GM18505 (cell line): ENCODE data around the gene KREMEN1.

ENCODE experiments used
- ATAC-seq: cut with Tn5 transposase; IDR thresholded peaks from one replicate; pipeline ENCODE4 v1.9.1; 2021; ENCODE audit not compliant: unreplicated experiment
- POLR2A ChIP-seq: IDR thresholded peaks from 4 replicates; pipeline ENCODE4 v1.6.1; 2011; ENCODE audit warnings: borderline replicate concordance; ENCODE audit not compliant: insufficient read depth, insufficient read length; ENCODE audit errors: extremely low read depth

Gene KREMEN1, protein sequence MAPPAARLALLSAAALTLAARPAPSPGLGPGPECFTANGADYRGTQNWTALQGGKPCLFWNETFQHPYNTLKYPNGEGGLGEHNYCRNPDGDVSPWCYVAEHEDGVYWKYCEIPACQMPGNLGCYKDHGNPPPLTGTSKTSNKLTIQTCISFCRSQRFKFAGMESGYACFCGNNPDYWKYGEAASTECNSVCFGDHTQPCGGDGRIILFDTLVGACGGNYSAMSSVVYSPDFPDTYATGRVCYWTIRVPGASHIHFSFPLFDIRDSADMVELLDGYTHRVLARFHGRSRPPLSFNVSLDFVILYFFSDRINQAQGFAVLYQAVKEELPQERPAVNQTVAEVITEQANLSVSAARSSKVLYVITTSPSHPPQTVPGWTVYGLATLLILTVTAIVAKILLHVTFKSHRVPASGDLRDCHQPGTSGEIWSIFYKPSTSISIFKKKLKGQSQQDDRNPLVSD

DNA sequence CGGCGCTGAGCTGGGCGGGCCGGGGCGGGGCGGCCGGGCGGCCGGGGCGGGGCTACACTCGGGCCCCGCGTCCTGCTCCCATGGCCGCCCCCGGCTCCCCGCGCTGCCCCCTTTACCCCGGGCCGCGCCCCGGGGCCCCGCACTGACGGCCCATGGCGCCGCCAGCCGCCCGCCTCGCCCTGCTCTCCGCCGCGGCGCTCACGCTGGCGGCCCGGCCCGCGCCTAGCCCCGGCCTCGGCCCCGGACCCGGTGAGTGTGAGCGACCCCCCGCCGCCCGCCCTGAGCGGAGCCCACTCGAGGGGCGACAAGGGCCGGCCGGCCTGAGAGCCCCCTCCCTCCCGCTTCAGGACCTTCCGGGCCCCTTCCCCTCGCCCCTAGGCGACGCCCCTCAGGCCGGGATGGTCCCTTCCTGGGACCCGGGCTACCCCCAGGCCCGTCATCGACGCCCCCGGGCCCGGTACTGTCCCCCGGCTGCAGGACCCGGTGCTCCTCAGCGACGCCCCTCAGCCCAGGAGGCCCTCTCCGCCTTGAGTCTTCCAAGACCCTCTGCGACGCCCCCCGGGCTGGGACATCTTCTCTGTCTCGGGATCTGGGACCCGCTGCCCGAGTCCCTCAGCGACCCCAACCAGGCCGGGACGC, at the start of gene KREMEN1:
KREMEN1 (plus strand) TSS at position 57 of the 639 bp plus-strand sequence; CDS start at position 153, 96 bp downstream.
- ATAC-seq = peak; percentile 13
- no peak for TF ChIP-seq POLR2A

DNA sequence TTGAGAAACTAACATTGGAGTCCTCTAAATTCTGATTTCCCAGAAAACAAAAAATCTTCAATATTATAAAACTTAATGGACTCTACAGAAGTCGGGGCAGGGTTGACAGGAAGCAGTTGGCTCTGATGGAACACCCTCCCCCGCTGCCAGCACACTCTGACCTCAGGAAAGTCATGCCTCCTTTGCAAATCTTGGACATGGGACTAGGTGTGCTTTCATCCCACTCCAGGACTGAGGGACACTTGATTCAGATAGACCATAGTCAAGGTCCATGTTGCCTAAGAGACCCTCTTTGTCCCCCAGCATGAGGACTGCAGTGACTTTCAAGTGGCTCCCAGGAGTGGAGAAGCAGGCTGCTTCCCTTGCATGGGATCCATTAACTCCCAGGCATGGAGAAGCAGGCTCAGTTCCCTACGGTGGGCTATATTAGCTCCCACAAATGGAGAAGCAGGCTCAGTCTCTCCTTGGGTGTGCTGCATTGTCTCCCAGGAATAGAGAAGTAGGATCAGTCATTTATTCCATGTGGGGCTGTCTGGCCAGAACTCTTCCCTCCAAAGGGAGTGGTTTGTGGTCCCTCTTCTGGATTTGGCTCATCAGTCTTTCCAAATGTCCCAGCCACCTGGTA, 49.6 kb upstream of the KREMEN1 start:
- TF ChIP-seq POLR2A = no peak
- ATAC-seq = no peak

DNA sequence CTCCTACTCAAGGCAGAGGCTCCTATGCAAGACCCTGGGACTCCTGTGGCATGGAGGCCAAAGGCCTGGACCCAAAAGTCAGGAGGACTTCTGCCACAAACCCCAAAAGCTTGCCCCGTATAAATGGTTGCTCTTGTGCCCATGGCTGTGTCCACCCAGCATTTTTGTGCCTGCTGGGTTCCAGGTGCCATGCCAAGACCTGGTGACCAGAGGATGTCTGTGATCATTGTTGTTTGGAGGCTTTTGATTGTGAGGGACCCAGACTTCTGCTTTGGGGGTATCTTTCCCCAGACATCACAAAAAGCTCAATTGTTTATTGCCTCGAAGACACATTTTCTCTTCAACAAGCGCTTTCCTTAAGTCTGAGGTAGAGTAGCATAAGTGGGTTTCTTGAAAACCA, 46.3 kb upstream of the KREMEN1 start:
- TF ChIP-seq POLR2A = no peak
- no peak for ATAC-seq

DNA sequence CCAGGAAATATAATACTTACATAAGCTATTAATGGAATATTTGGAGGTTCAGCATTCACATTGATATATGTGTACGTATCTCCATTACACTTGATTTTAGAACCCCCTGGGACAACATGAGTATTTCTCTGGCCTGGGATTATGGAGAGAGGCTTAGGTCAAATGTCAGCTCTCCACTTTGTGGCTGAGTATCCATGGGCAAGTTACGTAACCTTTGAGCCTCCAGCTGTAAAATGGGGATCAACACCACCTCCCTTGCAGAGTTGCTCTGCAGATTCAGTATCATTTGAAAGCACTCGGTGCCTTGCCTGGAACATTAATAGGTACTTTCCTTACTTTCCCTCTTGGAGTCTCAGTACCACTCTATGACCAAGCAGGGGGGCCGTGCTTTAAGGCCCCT, 44.4 kb upstream of the KREMEN1 start:
- no peak for ATAC-seq
- no peak for TF ChIP-seq POLR2A

DNA sequence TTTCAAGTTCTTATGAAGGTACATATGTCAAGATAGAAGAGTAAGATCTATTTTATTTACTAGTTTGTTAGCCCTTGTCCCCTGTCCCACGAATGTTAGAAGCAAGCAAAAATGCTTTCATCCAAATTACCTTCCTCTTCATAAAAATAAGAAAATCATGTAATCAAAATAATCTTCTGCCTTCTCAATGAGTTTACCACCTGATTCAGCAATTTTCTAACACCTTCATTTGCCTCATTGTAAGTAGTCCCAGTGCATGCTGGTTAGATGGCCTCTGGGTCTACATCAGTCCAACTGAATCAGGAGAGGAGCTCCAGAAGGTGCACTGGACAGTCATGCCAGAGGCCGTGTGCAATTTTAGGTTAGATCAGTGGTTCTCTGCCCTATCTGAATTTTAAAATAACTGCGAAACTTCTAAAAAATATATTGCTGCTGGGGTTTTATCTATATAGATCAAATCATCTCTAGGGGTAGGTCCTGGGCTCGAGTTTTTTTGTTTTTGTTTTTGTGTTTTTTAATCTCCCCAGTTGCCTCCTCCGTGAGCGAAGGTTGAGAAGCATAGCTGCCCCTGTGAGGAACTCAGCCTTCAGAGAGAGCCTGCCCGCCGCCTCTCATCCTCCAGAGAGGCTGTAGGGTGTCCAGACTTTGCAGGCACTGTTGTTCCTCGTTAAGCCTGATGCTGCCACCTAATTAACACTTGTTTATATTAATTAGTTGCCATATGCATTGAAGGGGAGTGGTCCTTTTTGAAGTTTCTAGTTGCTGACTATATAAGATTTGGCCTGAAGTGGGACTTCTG, 43.4 kb upstream of the KREMEN1 start:
- TF ChIP-seq POLR2A = no peak
- ATAC-seq = no peak

DNA sequence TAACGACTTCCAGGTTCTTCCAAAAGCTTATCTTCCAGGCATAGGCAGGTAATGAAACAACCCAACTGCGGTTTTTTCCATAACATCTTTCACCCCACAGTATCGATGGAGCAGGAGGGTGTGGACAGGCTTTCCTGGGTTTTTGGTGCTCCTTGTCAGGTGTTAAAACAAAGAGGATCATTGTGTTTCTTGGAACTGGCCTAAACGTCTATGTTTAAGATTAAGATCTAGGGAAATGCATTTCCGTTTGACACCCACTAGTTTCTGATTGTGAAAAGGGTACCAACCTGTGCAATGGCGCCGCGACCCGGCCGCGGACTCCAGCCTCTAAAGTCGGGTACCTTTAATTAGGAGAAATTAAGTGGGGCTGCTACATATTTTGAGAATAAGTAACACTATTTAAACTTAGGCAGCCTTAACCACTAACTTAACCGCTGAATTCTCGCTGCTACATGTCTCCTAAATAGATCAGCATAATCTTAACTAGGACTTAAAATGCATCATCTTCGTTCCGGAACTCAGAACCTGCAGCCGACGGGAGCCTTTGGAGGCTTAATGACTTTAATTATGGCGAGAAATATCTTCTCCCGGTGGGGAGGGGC, 42.7 kb upstream of the KREMEN1 start:
- no peak for ATAC-seq
- no peak for TF ChIP-seq POLR2A

DNA sequence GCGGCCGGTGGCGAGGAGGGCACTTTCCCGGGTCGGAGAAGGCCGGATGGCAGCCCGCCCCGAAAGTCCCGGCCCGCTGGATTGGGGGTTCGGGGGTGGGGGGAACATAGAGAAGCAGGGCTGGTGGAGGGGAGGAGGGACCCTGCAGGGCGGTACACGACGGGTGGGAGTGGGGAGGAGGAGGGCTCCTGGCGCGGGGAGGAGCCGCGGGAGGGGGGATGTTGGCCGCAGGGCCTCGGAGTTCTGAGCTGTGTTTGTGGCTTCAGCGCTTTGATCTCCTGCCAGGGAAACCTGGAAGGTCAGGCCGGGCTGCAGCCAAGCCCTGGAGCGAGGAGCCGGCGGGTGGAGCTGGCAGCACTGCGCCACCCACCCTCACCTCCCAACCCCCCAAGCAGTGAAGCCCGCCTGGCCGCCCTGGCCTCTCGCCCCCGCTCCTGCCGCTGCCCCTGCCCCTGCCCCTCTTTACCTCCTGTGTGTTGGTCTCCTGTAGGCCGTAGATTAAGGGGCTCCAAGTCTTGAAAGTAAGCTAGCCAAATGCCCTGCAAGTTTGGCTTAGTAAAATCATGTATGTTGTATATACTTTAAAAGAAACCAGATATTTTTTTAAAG, 42.1 kb upstream of the KREMEN1 start:
- no peak for ATAC-seq
- no peak for TF ChIP-seq POLR2A

DNA sequence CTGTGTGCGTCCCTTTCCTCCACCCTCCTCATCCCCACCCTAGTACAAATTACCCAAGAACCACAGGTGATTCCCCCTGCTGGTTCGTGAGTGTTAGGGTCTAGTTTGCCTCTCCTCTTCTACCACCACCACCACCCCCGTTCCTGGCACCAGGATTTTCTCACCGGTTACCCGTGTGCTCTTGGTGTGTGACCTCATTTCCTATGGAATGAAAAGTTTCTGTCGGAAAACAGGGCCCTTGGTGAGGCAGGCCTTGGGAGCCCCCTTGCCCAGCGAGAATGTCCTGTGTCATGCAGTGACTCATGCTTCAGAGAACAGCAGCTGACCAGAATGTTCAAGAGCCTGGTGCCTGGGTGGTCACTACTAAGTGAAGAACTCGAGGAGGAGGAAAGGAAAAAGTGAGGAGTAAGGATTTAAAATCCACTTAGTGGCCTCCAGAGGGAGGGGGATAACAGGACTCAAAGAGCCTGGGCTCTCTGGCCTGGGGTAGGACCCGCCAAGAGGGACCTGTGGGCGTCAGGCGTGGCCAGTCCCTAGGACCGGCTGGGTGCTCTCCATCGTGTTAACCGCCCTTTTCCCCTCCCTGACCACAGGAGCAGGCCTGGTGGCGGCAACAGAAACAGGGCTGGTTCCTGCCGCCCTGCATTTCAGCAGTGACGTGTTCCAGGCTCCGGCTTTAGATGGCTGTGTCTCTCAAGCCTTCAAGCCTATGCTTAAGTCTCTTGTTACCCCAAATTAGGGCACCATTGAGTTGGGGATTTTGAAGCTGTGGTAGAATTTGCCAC, 41.4 kb upstream of the KREMEN1 start:
- no peak for TF ChIP-seq POLR2A
- ATAC-seq = no peak

DNA sequence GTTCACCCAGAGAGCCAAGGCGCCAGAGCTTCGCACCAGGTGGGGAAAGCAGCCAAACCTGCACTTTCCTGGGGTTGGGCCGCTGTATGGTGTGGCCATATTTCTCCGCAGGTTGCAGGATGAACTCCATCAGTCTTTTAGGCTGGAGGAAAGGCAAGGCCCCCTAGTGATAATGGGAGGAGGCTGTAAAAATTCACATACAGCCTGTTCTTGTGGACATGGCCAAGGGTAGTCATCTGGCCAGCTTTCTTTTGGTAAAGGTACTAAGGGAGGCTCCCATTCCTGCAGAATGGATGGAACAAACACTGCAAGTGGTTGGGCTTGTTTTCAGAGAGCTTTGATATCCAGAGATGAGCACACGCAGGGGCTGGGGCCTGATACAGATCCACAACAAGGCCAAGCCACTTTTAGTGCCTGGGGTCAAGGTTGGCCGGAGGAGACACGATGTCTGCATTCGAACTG, 40.8 kb upstream of the KREMEN1 start:
- ATAC-seq = no peak
- TF ChIP-seq POLR2A = no peak

DNA sequence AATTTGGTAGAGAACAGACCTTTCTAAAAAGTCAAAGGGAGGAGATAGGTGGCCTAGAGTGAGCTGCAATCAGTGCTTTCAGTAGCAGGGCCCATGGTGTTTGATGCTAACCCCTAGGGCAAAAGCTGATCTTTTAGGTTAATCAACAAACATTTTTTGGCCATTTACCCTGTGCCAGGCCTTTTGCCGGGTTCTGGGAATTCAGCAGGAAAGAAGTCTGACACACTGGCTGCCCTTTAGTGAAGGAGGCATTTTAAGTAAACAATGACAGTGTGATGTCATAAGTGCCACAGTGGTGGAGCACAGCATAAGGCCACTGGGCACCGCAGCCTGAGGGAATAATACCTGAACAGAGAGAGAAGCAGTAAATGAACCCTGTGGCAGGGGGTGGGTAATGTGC, 40.3 kb upstream of the KREMEN1 start:
- no peak for ATAC-seq
- TF ChIP-seq POLR2A = no peak

DNA sequence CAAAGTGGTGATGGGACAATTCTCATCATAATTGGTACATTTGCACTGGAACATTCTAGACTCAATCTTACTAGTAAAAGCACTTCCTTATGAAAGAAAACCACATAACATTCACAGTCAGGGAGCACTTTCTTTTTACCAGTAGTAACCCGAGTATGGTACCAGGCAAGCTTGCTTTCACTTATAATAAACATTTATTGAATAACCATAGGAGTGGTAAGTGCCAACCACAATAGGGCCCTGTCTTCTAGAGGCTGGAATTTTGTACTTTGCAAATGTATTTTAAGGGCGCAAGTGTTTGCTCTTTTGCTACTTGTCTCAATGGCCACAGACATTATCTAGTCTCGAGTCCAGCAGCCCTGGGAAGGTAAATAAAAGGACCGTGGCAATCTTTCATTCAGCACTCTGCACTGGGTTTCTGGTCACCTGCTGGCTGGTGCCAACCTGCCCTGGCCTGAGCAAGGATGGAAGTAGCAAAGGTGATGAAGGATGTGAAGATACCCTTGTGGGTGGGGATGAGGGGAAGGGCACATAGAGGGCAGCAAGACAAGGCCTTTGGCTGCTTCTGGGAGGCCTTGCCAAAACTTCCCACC, 35.4 kb upstream of the KREMEN1 start:
- ATAC-seq = no peak
- no peak for TF ChIP-seq POLR2A
